G401 (cell line): Measurements from ENCODE around the gene PKP4. TPM values are rescaled to one million over a fixed set of nuclear protein-coding genes. Genes with fewer than 3 reads are reported as not detected.

Experiments
- DNase-seq: peaks from one replicate; pipeline ENCODE4 v3.0.0-alpha.2; 2015; ENCODE audit warnings: low spot score
- in situ Hi-C: cut with HindIII; loops from 2 replicates; pipeline ENCODE4 v1.10.0; 2016; ENCODE audit warnings: low sequenced_read_pairs, mixed read lengths
- total RNA-seq: library from RNA; depleted of rRNA; stranded (reverse); fragments of >200 nt; shearing (Covaris generic); gene quantifications from 2 replicates; pipeline ENCODE4 v1.2.3, GENCODE V29; 2014

PKP4 gene
- total RNA-seq, 1 experiment from 2014 or later: 41.2 TPM

GRCh38 chr2:158658396-158658795 lies 201.6 kb downstream of the PKP4 start:
- no peak for DNase-seq
- in situ Hi-C loops: loop anchor here (5.0 kb wide), 1 partner anchor 41 kb away; no protein-coding TSS in a partner anchor

- in situ Hi-C loops: loop anchor here (5.0 kb wide), 1 partner anchor 42 kb away; no protein-coding TSS in a partner anchor
- no peak for DNase-seq
Observed at GRCh38 chr2:158659483-158659882, 202.7 kb downstream of the PKP4 start.

GRCh38 chr2:158661231-158661630 lies 204.5 kb downstream of the PKP4 start:
- DNase-seq: no peak

GRCh38 chr2:158662421-158662820 lies 205.7 kb downstream of the PKP4 start:
- in situ Hi-C loops: no loop called here
- DNase-seq: no peak

More at GRCh38 chr2:158661231-158661630, 204.5 kb downstream of the PKP4 start:
- in situ Hi-C loops: no loop called here

- in situ Hi-C loops: no loop called here
Observed at GRCh38 chr2:158663796-158664195, 207.0 kb downstream of the PKP4 start.

GRCh38 chr2:158664987-158665386 lies 208.2 kb downstream of the PKP4 start:
- in situ Hi-C loops: no loop called here
- DNase-seq: peak; percentile 73

More at GRCh38 chr2:158663796-158664195, 207.0 kb downstream of the PKP4 start:
- DNase-seq: no peak

GRCh38 chr2:158665536-158666302 lies 209.0 kb downstream of the PKP4 start:
- in situ Hi-C loops: no loop called here
- peak; percentile 40 for DNase-seq

GRCh38 chr2:158666969-158667368 lies 210.2 kb downstream of the PKP4 start:
- in situ Hi-C loops: no loop called here
- DNase-seq: peak; percentile 21

GRCh38 chr2:158667586-158667985 lies 210.8 kb downstream of the PKP4 start:
- DNase-seq: peak; percentile 49
- in situ Hi-C loops: no loop called here

- in situ Hi-C loops: no loop called here
- DNase-seq: peak; percentile 67
Observed at GRCh38 chr2:158668001-158668765, 211.4 kb downstream of the PKP4 start.

GRCh38 chr2:158670292-158670691 lies 213.5 kb downstream of the PKP4 start:
- no peak for DNase-seq
- in situ Hi-C loops: no loop called here

GRCh38 chr2:158671360-158672245 lies 214.9 kb downstream of the PKP4 start:
- DNase-seq: peak; percentile 26
- in situ Hi-C loops: no loop called here

GRCh38 chr2:158676295-158676694 lies 219.5 kb downstream of the PKP4 start:
- in situ Hi-C loops: no loop called here
- peak; percentile 42 for DNase-seq

- in situ Hi-C loops: no loop called here
- peak; percentile 79 for DNase-seq
Observed at GRCh38 chr2:158676696-158677095, 219.9 kb downstream of the PKP4 start.

GRCh38 chr2:158677542-158677941 lies 220.8 kb downstream of the PKP4 start:
- no peak for DNase-seq
- in situ Hi-C loops: no loop called here

- in situ Hi-C loops: no loop called here
- no peak for DNase-seq
Observed at GRCh38 chr2:158681816-158682215, 225.1 kb downstream of the PKP4 start.

- no peak for DNase-seq
- in situ Hi-C loops: no loop called here
Observed at GRCh38 chr2:158685646-158686045, 228.9 kb downstream of the PKP4 start.

- in situ Hi-C loops: no loop called here
- DNase-seq: no peak
Observed at GRCh38 chr2:158686210-158686691, 229.5 kb downstream of the PKP4 start.

- no peak for DNase-seq
- in situ Hi-C loops: no loop called here
Observed at GRCh38 chr2:158687315-158687714, 230.6 kb downstream of the PKP4 start.
